K562 (cell line): ENCODE results near the gene SLC4A1. TPM values are rescaled to one million over a fixed set of nuclear protein-coding genes. Genes with fewer than 3 reads are reported as not detected.

Experiments
- ZFX ChIP-seq: sonication (generic); formaldehyde crosslinking; IDR thresholded peaks from 2 replicates; pipeline ENCODE4 v1.8.0; 2022; ENCODE audit warnings: mild to moderate bottlenecking, missing genetic modification reagents, moderate library complexity
- polyA plus RNA-seq, 8 experiments: library from polyadenylated mRNA; depleted of rRNA in 4 of 8; stranded (reverse) in 5 of 8; unstranded in 3 of 8; fragments of >200 nt; fragmentation: Nextera tagmentation in 2 of 8; fragmentation: Illumina TruSeq in 1 of 8; extraction: Ambion mirVana in 2 of 8; extraction: Trizol in 1 of 8; gene quantifications; 2 replicates each; pipeline versions ENCODE4 v1.2.1 to v1.2.3, GENCODE V29; 2011 to 2014; ENCODE audit warnings: inconsistent platforms in 1 of 8, missing spikeins in 1 of 8
- total RNA-seq, 7 experiments: library from RNA; depleted of rRNA in 6 of 7; stranded (reverse); fragments of >200 nt in 6 of 7; fragmentation: Illumina TruSeq in 2 of 7; extraction: Trizol in 2 of 7; gene quantifications; 2 replicates each; pipeline versions ENCODE4 v1.2.1 to v1.2.3, GENCODE V29; 2011 to 2021; ENCODE audit warnings: low replicate concordance in 1 of 7
- TF ChIP-seq, protein P1 (sequence below), 3 experiments: fragments of 200-800 bp in 1 of 3; fragments of 250-450 bp in 1 of 3; fragments of 450-650 bp in 1 of 3; sonication (Bioruptor Pico) in 1 of 3; sonication (Bioruptor generic) in 1 of 3; formaldehyde crosslinking in 1 of 3; IDR thresholded peaks; 2 replicates each; pipeline versions ENCODE4 v1.6.1 to v1.8.0; 2016 to 2022; ENCODE audit warnings: mild to moderate bottlenecking in 2 of 3, missing genetic modification characterization in 2 of 3, missing compliant biosample characterization in 1 of 3, moderate library complexity in 1 of 3
- TF ChIP-seq, protein P2 (sequence below), 2 experiments: fragments of 450-650 bp; formaldehyde crosslinking in 1 of 2; IDR thresholded peaks; 2 replicates each; pipeline versions ENCODE4 v1.4.0 to v1.6.1; 2014 to 2020; ENCODE audit warnings: mild to moderate bottlenecking in 2 of 2, borderline replicate concordance in 1 of 2, low read depth in 1 of 2
- TF ChIP-seq, protein P3 (sequence below), 2 experiments: fragments of 450-650 bp; IDR thresholded peaks; 2 replicates each; pipeline ENCODE4 v1.6.1; 2016

Gene SLC4A1
- total and polyA plus RNA-seq, 9 of the 15 experiments (the other 6 are each of a cell fraction or from before 2014, with no cell fraction given): 0.14 to 1.00 (median 0.53) TPM

DNA sequence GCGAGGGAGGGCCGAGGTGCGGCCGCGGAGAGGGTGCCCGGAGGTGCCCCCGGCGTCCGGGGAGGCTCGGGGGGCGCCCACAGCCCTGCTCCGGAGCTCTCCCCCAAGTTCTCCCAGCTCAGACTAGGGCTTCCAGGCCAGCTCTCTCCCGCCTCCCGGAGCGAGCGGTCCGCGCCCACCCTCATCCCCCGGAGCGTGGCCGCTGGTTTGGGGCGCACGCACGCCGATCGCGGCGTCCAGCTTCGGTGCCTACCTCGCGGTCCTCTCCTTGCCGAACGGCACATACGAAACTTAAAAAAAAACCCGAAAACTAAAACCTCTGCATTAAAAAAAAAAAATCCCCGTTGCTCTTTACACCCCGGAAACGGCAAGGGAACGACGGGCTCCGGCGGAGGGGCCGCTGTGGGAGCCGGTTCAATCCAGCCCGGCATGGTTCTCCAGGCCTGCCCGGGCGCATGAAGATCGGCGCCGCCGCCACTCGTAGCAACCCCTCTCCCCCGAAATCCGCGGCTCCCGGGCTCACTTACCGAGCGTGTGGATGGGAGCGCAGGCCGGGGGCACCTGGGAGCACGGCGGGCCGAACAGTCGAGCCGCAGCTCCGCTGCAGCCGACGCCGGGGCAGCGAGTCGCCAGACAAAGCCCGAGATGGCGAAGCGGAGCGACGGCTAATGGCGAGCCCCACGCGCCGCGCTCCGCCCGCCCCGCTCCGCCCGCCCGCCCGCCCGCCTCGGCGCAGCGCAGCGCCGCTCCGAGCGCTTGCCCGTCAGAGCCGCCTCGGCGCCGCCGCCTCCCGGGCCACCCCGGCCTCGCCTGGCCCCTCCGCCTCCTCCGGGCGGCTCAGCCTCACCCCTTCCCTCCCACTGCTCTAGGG lies 47.5 kb downstream of the SLC4A1 start (continued):
- TF ChIP-seq, protein P1, sequence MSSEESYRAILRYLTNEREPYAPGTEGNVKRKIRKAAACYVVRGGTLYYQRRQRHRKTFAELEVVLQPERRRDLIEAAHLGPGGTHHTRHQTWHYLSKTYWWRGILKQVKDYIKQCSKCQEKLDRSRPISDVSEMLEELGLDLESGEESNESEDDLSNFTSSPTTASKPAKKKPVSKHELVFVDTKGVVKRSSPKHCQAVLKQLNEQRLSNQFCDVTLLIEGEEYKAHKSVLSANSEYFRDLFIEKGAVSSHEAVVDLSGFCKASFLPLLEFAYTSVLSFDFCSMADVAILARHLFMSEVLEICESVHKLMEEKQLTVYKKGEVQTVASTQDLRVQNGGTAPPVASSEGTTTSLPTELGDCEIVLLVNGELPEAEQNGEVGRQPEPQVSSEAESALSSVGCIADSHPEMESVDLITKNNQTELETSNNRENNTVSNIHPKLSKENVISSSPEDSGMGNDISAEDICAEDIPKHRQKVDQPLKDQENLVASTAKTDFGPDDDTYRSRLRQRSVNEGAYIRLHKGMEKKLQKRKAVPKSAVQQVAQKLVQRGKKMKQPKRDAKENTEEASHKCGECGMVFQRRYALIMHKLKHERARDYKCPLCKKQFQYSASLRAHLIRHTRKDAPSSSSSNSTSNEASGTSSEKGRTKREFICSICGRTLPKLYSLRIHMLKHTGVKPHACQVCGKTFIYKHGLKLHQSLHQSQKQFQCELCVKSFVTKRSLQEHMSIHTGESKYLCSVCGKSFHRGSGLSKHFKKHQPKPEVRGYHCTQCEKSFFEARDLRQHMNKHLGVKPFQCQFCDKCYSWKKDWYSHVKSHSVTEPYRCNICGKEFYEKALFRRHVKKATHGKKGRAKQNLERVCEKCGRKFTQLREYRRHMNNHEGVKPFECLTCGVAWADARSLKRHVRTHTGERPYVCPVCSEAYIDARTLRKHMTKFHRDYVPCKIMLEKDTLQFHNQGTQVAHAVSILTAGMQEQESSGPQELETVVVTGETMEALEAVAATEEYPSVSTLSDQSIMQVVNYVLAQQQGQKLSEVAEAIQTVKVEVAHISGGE (CRISPR knock-in tag; IDR thresholded peaks at IDR 0.05): 0 out of 6 replicates have a peak, but pooled peaks of 1 of the 3 experiments have one; percentile 15
- TF ChIP-seq, protein P2, sequence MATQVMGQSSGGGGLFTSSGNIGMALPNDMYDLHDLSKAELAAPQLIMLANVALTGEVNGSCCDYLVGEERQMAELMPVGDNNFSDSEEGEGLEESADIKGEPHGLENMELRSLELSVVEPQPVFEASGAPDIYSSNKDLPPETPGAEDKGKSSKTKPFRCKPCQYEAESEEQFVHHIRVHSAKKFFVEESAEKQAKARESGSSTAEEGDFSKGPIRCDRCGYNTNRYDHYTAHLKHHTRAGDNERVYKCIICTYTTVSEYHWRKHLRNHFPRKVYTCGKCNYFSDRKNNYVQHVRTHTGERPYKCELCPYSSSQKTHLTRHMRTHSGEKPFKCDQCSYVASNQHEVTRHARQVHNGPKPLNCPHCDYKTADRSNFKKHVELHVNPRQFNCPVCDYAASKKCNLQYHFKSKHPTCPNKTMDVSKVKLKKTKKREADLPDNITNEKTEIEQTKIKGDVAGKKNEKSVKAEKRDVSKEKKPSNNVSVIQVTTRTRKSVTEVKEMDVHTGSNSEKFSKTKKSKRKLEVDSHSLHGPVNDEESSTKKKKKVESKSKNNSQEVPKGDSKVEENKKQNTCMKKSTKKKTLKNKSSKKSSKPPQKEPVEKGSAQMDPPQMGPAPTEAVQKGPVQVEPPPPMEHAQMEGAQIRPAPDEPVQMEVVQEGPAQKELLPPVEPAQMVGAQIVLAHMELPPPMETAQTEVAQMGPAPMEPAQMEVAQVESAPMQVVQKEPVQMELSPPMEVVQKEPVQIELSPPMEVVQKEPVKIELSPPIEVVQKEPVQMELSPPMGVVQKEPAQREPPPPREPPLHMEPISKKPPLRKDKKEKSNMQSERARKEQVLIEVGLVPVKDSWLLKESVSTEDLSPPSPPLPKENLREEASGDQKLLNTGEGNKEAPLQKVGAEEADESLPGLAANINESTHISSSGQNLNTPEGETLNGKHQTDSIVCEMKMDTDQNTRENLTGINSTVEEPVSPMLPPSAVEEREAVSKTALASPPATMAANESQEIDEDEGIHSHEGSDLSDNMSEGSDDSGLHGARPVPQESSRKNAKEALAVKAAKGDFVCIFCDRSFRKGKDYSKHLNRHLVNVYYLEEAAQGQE (IDR thresholded peaks at IDR 0.05; ENCODE audit: borderline replicate concordance): peak; percentile 91
- TF ChIP-seq, protein P2 (CRISPR knock-in tag; IDR thresholded peaks at IDR 0.05; ENCODE audit: low read depth): no peak
- TF ChIP-seq, protein P3, sequence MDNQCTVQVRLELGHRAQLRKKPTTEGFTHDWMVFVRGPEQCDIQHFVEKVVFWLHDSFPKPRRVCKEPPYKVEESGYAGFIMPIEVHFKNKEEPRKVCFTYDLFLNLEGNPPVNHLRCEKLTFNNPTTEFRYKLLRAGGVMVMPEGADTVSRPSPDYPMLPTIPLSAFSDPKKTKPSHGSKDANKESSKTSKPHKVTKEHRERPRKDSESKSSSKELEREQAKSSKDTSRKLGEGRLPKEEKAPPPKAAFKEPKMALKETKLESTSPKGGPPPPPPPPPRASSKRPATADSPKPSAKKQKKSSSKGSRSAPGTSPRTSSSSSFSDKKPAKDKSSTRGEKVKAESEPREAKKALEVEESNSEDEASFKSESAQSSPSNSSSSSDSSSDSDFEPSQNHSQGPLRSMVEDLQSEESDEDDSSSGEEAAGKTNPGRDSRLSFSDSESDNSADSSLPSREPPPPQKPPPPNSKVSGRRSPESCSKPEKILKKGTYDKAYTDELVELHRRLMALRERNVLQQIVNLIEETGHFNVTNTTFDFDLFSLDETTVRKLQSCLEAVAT (IDR thresholded peaks at IDR 0.05): peak; percentile 74 to 84; a peak in 2 of 4 replicates
- TF ChIP-seq ZFX (CRISPR knock-in tag): peak; percentile 84
